ENCODE data around the gene RHBDL1. TPM values are rescaled to one million over a fixed set of nuclear protein-coding genes. Genes with fewer than 3 reads are reported as not detected.
A peak's percentile ranks its signal among the peaks of the same experiment; 100 is the strongest.

The RHBDL1 gene
- total and polyA plus RNA-seq, 10 of the 15 experiments (the other 5 are each of a cell fraction or from before 2014, with no cell fraction given), result 0.04 to 1.3 (median 0.65) TPM; not detected in 5

DNA sequence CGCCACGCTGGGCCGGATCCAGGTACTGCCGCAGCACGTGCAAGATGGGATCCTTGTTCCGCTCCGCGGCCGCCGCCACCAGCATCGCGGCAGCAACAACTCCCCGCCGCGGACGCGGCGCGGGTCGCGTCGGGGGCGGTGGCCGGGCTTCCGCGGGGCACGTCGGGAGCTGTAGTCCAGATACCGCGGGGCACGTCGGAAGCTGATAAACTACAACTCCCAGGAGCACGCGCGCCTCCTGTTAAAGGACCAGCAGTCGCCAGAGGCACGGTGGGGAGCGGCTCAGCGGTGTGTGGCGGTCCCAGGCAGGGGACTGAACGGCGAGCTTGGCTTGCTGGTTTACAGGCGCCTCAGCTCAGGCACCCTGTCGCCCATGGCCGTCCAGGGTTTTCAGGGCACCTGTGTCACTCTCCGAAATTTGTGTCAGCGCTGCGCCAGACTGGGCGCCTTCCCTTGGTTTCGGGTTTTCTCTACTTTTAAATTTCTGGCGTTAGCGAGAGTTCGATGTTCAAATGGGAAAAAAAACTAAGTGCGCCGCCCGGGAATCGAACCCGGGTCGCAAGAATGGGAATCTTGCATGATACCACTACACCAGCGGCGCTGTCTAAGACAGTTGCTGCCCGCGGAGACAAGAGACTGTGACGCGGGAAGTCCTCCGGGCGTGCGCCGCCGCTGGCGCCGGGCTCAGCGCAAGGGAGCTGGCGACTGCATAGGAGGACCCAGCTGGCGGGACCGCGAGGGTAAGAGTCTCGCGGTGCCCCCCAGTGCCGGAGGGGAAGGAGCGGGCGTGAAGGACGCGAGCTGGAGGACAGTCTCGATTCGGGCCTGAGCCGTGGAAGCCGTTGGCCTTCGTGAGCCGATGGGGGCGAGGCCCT lies 39.0 kb upstream of the RHBDL1 start, which contains the start of gene METTL26 (continued):
- peak in 1 of 2 experiments; percentile 66; a peak in 1 of 4 replicates for TF ChIP-seq EP300 (IDR thresholded peaks at IDR 0.05; ENCODE audit: borderline replicate concordance in 1 of 2, control insufficient read depth in 1 of 2, low read depth in 2 of 2, low read length in 2 of 2)
- TF ChIP-seq MEF2B (IDR thresholded peaks at IDR 0.05; ENCODE audit: partially characterized antibody, poor library complexity, severe bottlenecking), result no peak
- TF ChIP-seq PAX5 (IDR thresholded peaks at IDR 0.05; ENCODE audit: borderline replicate concordance, low read depth, low read length), result peak; percentile 81; the same call in 1 of the 2 replicates
- TF ChIP-seq, protein P1, sequence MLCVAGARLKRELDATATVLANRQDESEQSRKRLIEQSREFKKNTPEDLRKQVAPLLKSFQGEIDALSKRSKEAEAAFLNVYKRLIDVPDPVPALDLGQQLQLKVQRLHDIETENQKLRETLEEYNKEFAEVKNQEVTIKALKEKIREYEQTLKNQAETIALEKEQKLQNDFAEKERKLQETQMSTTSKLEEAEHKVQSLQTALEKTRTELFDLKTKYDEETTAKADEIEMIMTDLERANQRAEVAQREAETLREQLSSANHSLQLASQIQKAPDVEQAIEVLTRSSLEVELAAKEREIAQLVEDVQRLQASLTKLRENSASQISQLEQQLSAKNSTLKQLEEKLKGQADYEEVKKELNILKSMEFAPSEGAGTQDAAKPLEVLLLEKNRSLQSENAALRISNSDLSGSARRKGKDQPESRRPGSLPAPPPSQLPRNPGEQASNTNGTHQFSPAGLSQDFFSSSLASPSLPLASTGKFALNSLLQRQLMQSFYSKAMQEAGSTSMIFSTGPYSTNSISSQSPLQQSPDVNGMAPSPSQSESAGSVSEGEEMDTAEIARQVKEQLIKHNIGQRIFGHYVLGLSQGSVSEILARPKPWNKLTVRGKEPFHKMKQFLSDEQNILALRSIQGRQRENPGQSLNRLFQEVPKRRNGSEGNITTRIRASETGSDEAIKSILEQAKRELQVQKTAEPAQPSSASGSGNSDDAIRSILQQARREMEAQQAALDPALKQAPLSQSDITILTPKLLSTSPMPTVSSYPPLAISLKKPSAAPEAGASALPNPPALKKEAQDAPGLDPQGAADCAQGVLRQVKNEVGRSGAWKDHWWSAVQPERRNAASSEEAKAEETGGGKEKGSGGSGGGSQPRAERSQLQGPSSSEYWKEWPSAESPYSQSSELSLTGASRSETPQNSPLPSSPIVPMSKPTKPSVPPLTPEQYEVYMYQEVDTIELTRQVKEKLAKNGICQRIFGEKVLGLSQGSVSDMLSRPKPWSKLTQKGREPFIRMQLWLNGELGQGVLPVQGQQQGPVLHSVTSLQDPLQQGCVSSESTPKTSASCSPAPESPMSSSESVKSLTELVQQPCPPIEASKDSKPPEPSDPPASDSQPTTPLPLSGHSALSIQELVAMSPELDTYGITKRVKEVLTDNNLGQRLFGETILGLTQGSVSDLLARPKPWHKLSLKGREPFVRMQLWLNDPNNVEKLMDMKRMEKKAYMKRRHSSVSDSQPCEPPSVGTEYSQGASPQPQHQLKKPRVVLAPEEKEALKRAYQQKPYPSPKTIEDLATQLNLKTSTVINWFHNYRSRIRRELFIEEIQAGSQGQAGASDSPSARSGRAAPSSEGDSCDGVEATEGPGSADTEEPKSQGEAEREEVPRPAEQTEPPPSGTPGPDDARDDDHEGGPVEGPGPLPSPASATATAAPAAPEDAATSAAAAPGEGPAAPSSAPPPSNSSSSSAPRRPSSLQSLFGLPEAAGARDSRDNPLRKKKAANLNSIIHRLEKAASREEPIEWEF (IDR thresholded peaks at IDR 0.05; ENCODE audit: insufficient replicate concordance, low read depth, low read length), result no peak
- no peak for TF ChIP-seq ZNF217 (IDR thresholded peaks at IDR 0.05)
- peak; percentile 100 for TF ChIP-seq ZNF24 (IDR thresholded peaks at IDR 0.05)
- TF ChIP-seq, protein P2, sequence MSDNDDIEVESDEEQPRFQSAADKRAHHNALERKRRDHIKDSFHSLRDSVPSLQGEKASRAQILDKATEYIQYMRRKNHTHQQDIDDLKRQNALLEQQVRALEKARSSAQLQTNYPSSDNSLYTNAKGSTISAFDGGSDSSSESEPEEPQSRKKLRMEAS (IDR thresholded peaks at IDR 0.05; ENCODE audit: low read depth, low read length), result peak; percentile 66
- peak; percentile 46 for TF ChIP-seq ATF7 (IDR thresholded peaks at IDR 0.05; ENCODE audit: low read depth)
- TF ChIP-seq FOXM1 (IDR thresholded peaks at IDR 0.05; ENCODE audit: low read depth, low read length), result no peak
- no peak for TF ChIP-seq HDAC2 (IDR thresholded peaks at IDR 0.05)
- TF ChIP-seq EGR1 (IDR thresholded peaks at IDR 0.05; ENCODE audit: borderline replicate concordance in 1 of 2, low read depth in 2 of 2, low read length in 2 of 2), result peak in 1 of 2 experiments; percentile 51; a peak in 1 of 3 replicates
- peak; percentile 88 for TF ChIP-seq POLR2A (IDR thresholded peaks at IDR 0.05; ENCODE audit: low read depth, low read length)
- peak; percentile 97 for TF ChIP-seq HCFC1 (IDR thresholded peaks at IDR 0.05; ENCODE audit: low read length)
- peak; percentile 94; the same call in 1 of the 2 replicates for TF ChIP-seq ZNF207 (IDR thresholded peaks at IDR 0.05; ENCODE audit: borderline replicate concordance)
- TF ChIP-seq, protein P3, sequence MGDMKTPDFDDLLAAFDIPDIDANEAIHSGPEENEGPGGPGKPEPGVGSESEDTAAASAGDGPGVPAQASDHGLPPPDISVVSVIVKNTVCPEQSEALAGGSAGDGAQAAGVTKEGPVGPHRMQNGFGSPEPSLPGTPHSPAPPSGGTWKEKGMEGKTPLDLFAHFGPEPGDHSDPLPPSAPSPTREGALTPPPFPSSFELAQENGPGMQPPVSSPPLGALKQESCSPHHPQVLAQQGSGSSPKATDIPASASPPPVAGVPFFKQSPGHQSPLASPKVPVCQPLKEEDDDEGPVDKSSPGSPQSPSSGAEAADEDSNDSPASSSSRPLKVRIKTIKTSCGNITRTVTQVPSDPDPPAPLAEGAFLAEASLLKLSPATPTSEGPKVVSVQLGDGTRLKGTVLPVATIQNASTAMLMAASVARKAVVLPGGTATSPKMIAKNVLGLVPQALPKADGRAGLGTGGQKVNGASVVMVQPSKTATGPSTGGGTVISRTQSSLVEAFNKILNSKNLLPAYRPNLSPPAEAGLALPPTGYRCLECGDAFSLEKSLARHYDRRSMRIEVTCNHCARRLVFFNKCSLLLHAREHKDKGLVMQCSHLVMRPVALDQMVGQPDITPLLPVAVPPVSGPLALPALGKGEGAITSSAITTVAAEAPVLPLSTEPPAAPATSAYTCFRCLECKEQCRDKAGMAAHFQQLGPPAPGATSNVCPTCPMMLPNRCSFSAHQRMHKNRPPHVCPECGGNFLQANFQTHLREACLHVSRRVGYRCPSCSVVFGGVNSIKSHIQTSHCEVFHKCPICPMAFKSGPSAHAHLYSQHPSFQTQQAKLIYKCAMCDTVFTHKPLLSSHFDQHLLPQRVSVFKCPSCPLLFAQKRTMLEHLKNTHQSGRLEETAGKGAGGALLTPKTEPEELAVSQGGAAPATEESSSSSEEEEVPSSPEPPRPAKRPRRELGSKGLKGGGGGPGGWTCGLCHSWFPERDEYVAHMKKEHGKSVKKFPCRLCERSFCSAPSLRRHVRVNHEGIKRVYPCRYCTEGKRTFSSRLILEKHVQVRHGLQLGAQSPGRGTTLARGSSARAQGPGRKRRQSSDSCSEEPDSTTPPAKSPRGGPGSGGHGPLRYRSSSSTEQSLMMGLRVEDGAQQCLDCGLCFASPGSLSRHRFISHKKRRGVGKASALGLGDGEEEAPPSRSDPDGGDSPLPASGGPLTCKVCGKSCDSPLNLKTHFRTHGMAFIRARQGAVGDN (IDR thresholded peaks at IDR 0.05), result 0 out of 2 replicates have a peak, but pooled peaks have one; percentile 79
- TF ChIP-seq RUNX3 (IDR thresholded peaks at IDR 0.05; ENCODE audit: low read length), result peak; percentile 35
- no peak for TF ChIP-seq BMI1 (IDR thresholded peaks at IDR 0.05; ENCODE audit: borderline replicate concordance)
- TF ChIP-seq, protein P4, sequence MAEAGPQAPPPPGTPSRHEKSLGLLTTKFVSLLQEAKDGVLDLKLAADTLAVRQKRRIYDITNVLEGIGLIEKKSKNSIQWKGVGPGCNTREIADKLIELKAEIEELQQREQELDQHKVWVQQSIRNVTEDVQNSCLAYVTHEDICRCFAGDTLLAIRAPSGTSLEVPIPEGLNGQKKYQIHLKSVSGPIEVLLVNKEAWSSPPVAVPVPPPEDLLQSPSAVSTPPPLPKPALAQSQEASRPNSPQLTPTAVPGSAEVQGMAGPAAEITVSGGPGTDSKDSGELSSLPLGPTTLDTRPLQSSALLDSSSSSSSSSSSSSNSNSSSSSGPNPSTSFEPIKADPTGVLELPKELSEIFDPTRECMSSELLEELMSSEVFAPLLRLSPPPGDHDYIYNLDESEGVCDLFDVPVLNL (IDR thresholded peaks at IDR 0.05; ENCODE audit: low read depth, low read length), result no peak
- peak; percentile 69 for TF ChIP-seq DPF2 (IDR thresholded peaks at IDR 0.05)
